Peyer's patch (tissue), 4 donors: Measurements from ENCODE around the gene NPTXR.
A peak's percentile ranks its signal among the peaks of the same experiment; 100 is the strongest.

ENCODE experiments used
- POLR2A ChIP-seq, 2 donors: fragments of 450-650 bp; IDR thresholded peaks; one replicate each; pipeline ENCODE4 v1.5.1; 2017; ENCODE audit warnings: antibody characterized with exemption in 2 of 2, mild to moderate bottlenecking in 2 of 2, moderate library complexity in 2 of 2
- TF ChIP-seq, protein P1 (sequence below), 6 experiments: fragments of 450-650 bp in 4 of 6; fragments of 200-600 bp in 2 of 6; sonication (generic) in 1 of 6; IDR thresholded peaks; one replicate each; pipeline ENCODE4 v1.5.1; 2017 to 2019; ENCODE audit warnings: antibody characterized with exemption in 6 of 6, mild to moderate bottlenecking in 3 of 6, moderate library complexity in 1 of 6

DNA sequence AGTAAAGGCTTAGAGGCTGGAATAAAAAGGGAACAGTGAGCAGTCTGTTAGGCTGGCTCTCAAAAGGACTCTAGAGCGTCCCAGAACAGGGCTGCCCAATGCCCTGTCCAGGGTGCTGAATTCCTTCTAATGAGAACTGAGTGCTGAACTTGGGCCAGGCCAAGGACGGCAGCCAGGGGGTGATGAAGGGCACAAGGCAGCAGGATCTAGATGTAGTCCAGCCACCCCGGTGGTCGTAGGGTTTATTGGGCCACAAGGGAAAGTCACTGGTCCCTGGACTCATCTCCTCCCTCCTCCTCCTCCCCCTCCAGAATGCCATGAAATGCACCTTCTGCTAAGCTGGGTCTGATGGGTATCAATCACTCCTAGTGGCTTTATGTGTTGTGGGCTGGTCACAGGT is 19.2 kb downstream of the NPTXR start:
- TF ChIP-seq, protein P1, sequence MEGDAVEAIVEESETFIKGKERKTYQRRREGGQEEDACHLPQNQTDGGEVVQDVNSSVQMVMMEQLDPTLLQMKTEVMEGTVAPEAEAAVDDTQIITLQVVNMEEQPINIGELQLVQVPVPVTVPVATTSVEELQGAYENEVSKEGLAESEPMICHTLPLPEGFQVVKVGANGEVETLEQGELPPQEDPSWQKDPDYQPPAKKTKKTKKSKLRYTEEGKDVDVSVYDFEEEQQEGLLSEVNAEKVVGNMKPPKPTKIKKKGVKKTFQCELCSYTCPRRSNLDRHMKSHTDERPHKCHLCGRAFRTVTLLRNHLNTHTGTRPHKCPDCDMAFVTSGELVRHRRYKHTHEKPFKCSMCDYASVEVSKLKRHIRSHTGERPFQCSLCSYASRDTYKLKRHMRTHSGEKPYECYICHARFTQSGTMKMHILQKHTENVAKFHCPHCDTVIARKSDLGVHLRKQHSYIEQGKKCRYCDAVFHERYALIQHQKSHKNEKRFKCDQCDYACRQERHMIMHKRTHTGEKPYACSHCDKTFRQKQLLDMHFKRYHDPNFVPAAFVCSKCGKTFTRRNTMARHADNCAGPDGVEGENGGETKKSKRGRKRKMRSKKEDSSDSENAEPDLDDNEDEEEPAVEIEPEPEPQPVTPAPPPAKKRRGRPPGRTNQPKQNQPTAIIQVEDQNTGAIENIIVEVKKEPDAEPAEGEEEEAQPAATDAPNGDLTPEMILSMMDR (IDR thresholded peaks at IDR 0.05) = peak in 2 of 6 experiments; percentile 10 to 22
- TF ChIP-seq POLR2A (IDR thresholded peaks at IDR 0.05) = no peak
